Nephron progenitor cell (in vitro differentiated cells): Measurements from ENCODE around the gene LRRC14B.

Experiments
- DNase-seq: peaks from one replicate; pipeline ENCODE4 v3.0.0; 2021
- H3K27ac Mint-ChIP-seq: 2 replicates; pipeline ENCODE4 v1.8.0; 2021; ENCODE audit warnings: mild to moderate bottlenecking, moderate library complexity, mixed read lengths
- H3K27me3 Mint-ChIP-seq: 2 replicates; pipeline ENCODE4 v1.8.0; 2021; ENCODE audit warnings: mild to moderate bottlenecking, low read depth, mixed read lengths; ENCODE audit not compliant: poor library complexity
- H3K36me3 Mint-ChIP-seq: 2 replicates; pipeline ENCODE4 v1.8.0; 2021; ENCODE audit warnings: low read depth, mixed read lengths
- H3K4me1 Mint-ChIP-seq: 2 replicates; pipeline ENCODE4 v1.8.0; 2021; ENCODE audit warnings: mixed read lengths
- H3K4me3 Mint-ChIP-seq: 2 replicates; pipeline ENCODE4 v1.8.0; 2021; ENCODE audit warnings: mild to moderate bottlenecking, moderate library complexity, mixed read lengths
- H3K9me3 Mint-ChIP-seq: 2 replicates; pipeline ENCODE4 v1.8.0; 2021; ENCODE audit warnings: mild to moderate bottlenecking, moderate library complexity, mixed read lengths
- CTCF ChIP-seq: fragments of 200-600 bp; sonication (generic); IDR thresholded peaks from 2 replicates; pipeline ENCODE4 v1.5.0; 2021; ENCODE audit warnings: antibody characterized with exemption

Gene LRRC14B

DNA sequence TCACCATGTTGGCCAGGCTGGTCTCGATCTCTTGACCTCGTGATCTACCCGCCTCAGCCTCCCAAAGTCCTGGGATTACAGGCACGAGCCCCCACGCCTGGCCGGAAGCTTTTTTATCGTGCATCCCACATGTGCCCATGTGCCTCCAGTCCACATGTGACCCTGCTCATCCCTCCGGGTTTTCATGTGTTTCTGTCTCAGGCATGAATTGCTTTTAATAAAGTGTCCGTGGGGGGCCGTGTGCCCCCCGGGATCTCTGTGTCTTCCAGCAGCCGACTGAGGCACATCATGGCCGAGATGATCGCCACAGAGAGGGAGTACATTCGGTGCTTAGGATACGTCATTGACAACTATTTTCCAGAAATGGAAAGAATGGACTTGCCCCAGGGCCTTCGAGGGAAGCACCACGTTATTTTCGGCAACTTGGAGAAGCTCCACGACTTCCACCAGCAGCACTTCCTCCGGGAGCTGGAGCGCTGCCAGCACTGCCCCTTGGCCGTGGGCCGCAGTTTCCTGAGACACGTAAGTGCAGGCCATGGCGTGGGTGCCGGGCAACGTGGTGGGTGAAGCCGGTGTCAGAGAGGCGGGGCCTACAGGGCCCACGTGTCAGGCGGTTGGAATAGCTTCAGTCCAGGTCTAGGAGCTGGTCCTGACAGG lies 22.1 kb upstream of the LRRC14B start:
- Mint-ChIP-seq H3K4me3 (no peak overlapping the region), H3K27me3 (peaks cover 5% of the 10 kb centered on the region), H3K36me3 (peaks cover 13% of the 10 kb centered on the region), H3K9me3 (peaks cover 8% of the 10 kb centered on the region), H3K27ac (no peak overlapping the region), H3K4me1 (peaks cover 48% of the 10 kb centered on the region)
- DNase-seq = no peak
- no peak for TF ChIP-seq CTCF

- H3K4me3 Mint-ChIP-seq = no peak overlapping the region
- no peak for TF ChIP-seq CTCF
- peaks cover 8% of the 10 kb centered on the region for H3K36me3 Mint-ChIP-seq
- H3K27me3 Mint-ChIP-seq = peaks cover 2% of the 10 kb centered on the region
- DNase-seq = no peak
- H3K4me1 Mint-ChIP-seq = peaks cover 53% of the 10 kb centered on the region
- H3K9me3 Mint-ChIP-seq = peaks cover 3% of the 10 kb centered on the region
- H3K27ac Mint-ChIP-seq = peak overlapping the region; percentile 61
Measured at GRCh38 chr5:169728-170094, 21.6 kb upstream of the LRRC14B start.

DNA sequence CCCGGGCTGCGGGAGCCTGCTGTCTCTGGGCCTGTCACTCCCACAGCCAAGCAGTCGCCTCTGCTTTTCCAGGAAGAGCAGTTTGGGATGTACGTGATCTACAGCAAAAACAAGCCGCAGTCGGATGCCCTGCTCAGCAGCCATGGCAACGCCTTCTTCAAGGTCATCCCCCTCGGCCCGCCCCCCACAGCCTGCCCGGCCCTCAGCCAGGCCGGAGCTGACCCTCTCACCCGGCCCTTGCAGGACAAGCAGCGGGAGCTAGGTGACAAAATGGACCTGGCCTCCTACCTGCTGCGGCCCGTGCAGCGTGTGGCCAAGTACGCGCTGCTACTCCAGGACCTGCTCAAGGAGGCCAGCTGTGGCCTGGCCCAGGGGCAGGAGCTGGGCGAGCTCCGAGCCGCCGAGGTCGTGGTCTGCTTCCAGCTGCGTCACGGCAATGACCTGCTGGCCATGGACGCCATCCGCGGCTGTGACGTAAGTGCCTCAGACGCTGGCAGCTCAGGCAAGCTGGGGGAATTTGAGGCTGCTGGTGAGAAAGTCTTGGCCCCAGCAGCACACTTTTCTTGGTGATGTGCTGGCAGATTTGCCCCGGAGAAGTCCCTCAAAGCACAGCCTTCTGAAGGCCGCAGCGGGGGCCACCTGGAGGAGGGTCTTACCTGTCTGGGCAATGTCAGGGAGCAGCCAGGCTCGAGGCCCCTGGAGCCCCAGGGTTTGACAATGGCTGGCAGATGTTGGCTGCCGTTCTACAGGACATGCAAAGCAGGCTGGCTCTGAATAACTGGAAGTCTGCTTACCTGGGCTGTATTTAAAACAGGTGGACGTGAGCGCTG lies 20.1 kb upstream of the LRRC14B start:
- Mint-ChIP-seq H3K27me3 (peaks cover 4% of the 10 kb centered on the region), H3K27ac (no peak overlapping the region), H3K4me3 (peak overlapping the region; percentile 11), H3K4me1 (peaks cover 63% of the 10 kb centered on the region), H3K9me3 (no peaks in the 10 kb centered on the region), H3K36me3 (peaks cover 4% of the 10 kb centered on the region)
- TF ChIP-seq CTCF = no peak
- peak; percentile 62 for DNase-seq

DNA sequence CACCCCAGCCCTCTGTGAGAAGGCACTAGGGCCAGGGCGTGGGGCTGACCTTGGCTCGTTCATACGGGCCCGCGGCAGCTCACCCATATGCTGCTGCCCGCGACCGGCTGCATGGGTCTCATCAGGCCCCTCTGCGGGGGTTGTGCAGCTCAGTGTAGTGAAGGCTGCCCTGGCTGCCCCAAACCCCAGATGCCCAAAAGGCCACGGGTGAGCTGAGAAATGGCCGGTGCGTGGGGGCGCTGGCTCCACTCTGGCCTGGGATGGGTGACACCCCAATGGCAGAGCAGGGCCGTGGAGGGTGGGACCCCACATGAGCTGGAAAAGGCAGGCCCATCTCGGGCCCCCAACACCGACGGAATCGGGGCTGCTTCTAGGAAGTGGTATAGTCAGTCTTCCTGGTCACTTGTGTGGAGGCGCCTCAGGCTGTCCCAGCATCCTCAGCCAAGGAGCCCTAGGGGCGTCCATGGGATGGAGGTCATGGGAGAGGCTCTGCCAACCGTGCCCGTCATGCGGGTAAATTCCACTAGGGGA lies 19.4 kb upstream of the LRRC14B start:
- DNase-seq = no peak
- Mint-ChIP-seq H3K36me3 (no peaks in the 10 kb centered on the region), H3K9me3 (no peaks in the 10 kb centered on the region), H3K27me3 (peaks cover 7% of the 10 kb centered on the region), H3K4me1 (peaks cover 70% of the 10 kb centered on the region), H3K4me3 (no peak overlapping the region), H3K27ac (no peak overlapping the region)
- TF ChIP-seq CTCF = no peak

GRCh38 chr5:172421-172820 lies 18.9 kb upstream of the LRRC14B start:
- Mint-ChIP-seq H3K36me3 (no peaks in the 10 kb centered on the region), H3K4me3 (no peak overlapping the region)
- DNase-seq = no peak

More at GRCh38 chr5:172421-172820, 18.9 kb upstream of the LRRC14B start:
- Mint-ChIP-seq H3K9me3 (no peaks in the 10 kb centered on the region), H3K27me3 (peaks cover 7% of the 10 kb centered on the region), H3K4me1 (peaks cover 74% of the 10 kb centered on the region), H3K27ac (no peak overlapping the region)
- no peak for TF ChIP-seq CTCF
